ENCODE data around the gene SLX9. TPM values are rescaled to one million over a fixed set of nuclear protein-coding genes. Genes with fewer than 3 reads are reported as not detected.

Gene SLX9
- total RNA-seq, 5 donors from 2014 or later (not counting 1 experiment from before 2014, with no cell fraction given), result 16.7 to 32.2 (median 26.7) TPM

DNA sequence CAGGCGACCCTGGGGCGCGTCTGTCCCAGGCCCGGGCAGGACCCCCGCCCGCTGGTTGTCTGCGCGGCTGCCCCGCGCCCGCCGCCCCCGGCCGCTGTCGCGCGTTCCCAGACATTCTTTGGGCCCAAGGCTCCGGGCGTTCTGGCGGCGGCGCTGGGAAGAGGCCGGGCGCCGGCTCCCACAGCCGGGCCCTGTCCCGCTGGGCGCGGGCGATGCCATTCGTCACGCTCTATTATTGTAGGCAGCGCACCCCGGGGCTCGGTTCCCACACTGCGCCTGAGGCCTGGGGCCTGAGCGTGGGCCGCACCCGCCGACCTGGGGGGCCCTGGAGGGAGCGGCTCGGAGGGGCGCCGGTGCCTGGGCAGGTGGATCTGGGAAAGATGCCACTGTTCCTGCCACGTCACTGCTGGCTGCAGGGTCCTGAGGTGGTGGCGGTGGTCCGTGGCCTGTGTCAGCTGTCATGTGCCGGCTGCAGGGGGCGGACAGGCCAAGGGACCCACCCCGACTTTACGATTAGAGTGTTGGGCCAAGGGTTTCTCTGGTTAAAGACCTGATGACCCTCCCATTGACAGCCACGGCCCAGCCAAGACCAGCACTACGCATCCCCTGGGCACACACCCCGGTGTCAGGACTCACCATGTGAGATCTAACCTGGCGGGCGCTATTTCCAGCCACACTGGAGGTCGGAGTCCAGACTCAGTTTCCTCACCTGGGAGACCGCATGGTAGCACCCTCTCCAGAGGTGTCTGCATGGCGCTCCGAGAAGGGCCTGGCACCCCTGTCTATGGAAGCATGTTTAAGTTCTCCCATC lies 79.5 kb downstream of the SLX9 start:
- H3K4me1 Mint-ChIP-seq, result peaks cover 6 to 8% (median 8%) of the 10 kb centered on the region in 3 donors
- Histone ChIP-seq H3K36me3 (ENCODE audit: control insufficient read depth in 2 of 2, extremely low read depth in 1 of 2, insufficient read depth in 1 of 2, low read length in 1 of 2) (no peaks in the 10 kb centered on the region), H3K27me3 (replicated peaks in 1 of 2; ENCODE audit: control insufficient read depth in 2 of 2, extremely low read depth in 1 of 2, insufficient read depth in 2 of 2, low read length in 1 of 2) (peaks cover 0 to 70% of the 10 kb centered on the region in 2 experiments), H3K9me3 (no peaks in the 10 kb centered on the region), H3K4me1 (ENCODE audit: control insufficient read depth in 1 of 2, extremely low read depth in 1 of 2, insufficient read depth in 2 of 2, low read length in 2 of 2) (peaks cover 0 to 7% of the 10 kb centered on the region in 2 experiments), H3K27ac (ENCODE audit: low read length) (no peak overlapping the region), H3K4me3 (ENCODE audit: control insufficient read depth in 1 of 2, extremely low read depth in 1 of 2, low read length in 1 of 2) (peak overlapping the region in 1 of 2 donors; percentile 12)
- H3K27ac Mint-ChIP-seq, result no peak overlapping the region
- CTCF ChIA-PET, result interaction anchor here in 1 of 2 donors (0.6 kb wide), 1 partner anchor 191 kb away, joined by 3 read pairs; no protein-coding TSS in a partner anchor
- H3K9me3 Mint-ChIP-seq, result peaks cover 4 to 6% (median 4%) of the 10 kb centered on the region in 3 donors
- H3K27me3 Mint-ChIP-seq, result peaks cover 20 to 45% of the 10 kb centered on the region in 2 donors
- ATAC-seq (replicated peaks in 1 of 4) (peak in 1 of 4 experiments; percentile 28), DNase-seq (no peak)
- WGBS (ENCODE audit: insufficient coverage), result 38% methylated on average over 56 of the region's 60 CpGs
- H3K4me3 Mint-ChIP-seq, result peak overlapping the region; percentile 24 to 49 (median 36)
- POLR2A ChIA-PET, result no interaction called here
- H3K36me3 Mint-ChIP-seq, result no peaks in the 10 kb centered on the region

DNA sequence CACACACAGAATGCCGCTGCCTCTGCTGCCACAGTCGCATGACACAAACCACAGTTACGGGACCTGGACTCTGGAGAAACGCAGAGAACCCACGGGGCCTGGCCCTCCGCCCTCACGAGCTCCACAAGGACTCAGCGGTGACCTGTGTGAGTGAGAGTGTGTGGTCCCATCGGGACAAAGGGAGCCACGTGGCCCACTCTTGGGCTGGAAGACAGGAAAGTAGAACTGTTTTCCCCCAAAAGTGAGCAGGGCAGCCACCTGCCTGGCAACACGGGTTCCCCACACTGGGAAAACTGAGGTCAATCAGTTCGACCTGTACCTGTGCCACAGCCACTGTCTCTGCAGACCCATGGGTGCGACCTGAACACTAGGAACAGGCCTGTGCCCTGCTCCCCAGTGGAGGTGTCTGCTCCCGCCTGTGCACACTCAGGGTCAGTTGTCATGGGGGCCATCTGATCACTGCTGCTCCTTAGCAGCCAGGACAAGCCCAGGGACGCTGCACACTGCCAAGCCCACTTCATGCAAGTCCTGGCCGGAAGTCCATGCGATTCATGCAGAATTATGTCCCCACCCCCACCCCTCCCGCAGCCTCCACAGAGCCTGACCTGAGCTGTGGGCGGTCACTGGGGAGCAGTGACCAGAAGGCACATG lies 80.2 kb downstream of the SLX9 start:
- no peak overlapping the region for H3K27ac Mint-ChIP-seq
- H3K27me3 ChIP-seq (replicated peaks in 1 of 2; ENCODE audit: control insufficient read depth in 2 of 2, extremely low read depth in 1 of 2, insufficient read depth in 2 of 2, low read length in 1 of 2), result peaks cover 0 to 63% of the 10 kb centered on the region in 2 experiments
- H3K27me3 Mint-ChIP-seq, result peaks cover 20 to 40% of the 10 kb centered on the region in 2 donors
- no peak overlapping the region for H3K27ac ChIP-seq (ENCODE audit: low read length)
- peaks cover 4 to 6% (median 4%) of the 10 kb centered on the region in 3 donors for H3K9me3 Mint-ChIP-seq
- peaks cover 0 to 7% of the 10 kb centered on the region in 2 experiments for H3K4me1 ChIP-seq (ENCODE audit: control insufficient read depth in 1 of 2, extremely low read depth in 1 of 2, insufficient read depth in 2 of 2, low read length in 2 of 2)
- no peaks in the 10 kb centered on the region for H3K36me3 ChIP-seq (ENCODE audit: control insufficient read depth in 2 of 2, extremely low read depth in 1 of 2, insufficient read depth in 1 of 2, low read length in 1 of 2)
- no peaks in the 10 kb centered on the region for H3K36me3 Mint-ChIP-seq
- ATAC-seq (replicated peaks in 1 of 4) (no peak), DNase-seq (no peak)
- H3K4me3 ChIP-seq (ENCODE audit: control insufficient read depth in 1 of 2, extremely low read depth in 1 of 2, low read length in 1 of 2), result no peak overlapping the region
- H3K9me3 ChIP-seq, result no peaks in the 10 kb centered on the region
- H3K4me1 Mint-ChIP-seq, result peaks cover 6 to 8% (median 8%) of the 10 kb centered on the region in 3 donors
- H3K4me3 Mint-ChIP-seq, result peak overlapping the region in 2 of 3 donors; percentile 36 to 49
- 89% methylated on average over 16 of the region's 19 CpGs for WGBS (ENCODE audit: insufficient coverage)
- CTCF ChIA-PET, result interaction anchor here in 1 of 2 donors (0.6 kb wide), 1 partner anchor 190 kb away, joined by 3 read pairs; no protein-coding TSS in a partner anchor
- POLR2A ChIA-PET, result no interaction called here

DNA sequence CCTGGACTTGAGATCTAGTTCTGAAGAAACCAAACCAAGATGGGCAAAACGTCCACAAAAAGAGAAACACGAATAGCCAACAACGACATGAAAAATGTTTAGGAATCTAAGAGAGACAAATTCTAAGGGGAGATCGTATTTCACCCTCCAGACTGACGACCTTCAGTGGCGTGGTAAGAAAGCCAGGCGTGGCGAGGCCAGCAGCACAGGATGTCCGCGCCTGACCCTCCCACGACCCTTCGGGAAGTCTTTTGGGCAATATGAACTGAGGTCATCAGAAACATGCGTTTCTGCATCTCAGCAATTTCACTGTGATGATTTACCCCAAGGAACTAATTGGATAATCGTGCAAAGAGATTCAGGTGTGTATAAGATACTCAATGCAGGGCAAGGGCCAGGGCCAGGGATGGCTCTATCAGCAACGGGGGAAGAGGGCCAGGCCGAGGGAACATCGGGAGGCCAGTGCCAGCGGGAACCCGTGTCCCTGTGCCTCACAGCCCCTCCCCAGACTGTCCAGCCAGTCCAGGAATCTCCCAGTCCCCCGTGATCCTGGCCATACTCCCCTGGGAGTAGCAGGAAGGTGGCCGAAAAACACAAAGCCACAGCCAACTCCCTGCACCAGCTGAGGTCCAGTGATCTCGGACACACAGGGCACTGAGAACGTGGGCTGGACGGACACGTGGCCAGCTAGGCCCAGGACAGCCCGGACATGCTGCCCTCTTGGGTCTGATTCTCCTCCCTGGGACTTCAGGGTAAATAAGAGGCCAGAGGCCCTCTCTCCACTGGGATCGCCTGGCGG lies 81.0 kb downstream of the SLX9 start:
- Mint-ChIP-seq H3K27me3 (peaks cover 16 to 33% of the 10 kb centered on the region in 2 donors), H3K4me1 (peaks cover 6 to 8% (median 8%) of the 10 kb centered on the region in 3 donors), H3K36me3 (no peaks in the 10 kb centered on the region), H3K4me3 (no peak overlapping the region), H3K27ac (no peak overlapping the region), H3K9me3 (peaks cover 4 to 6% (median 4%) of the 10 kb centered on the region in 3 donors)
- ATAC-seq (replicated peaks in 1 of 4) (no peak), DNase-seq (no peak)
- H3K36me3 ChIP-seq (ENCODE audit: control insufficient read depth in 2 of 2, extremely low read depth in 1 of 2, insufficient read depth in 1 of 2, low read length in 1 of 2), result no peaks in the 10 kb centered on the region
- H3K4me1 ChIP-seq (ENCODE audit: control insufficient read depth in 1 of 2, extremely low read depth in 1 of 2, insufficient read depth in 2 of 2, low read length in 2 of 2), result peaks cover 0 to 7% of the 10 kb centered on the region in 2 experiments
- POLR2A ChIA-PET, result no interaction called here
- peaks cover 0 to 55% of the 10 kb centered on the region in 2 experiments for H3K27me3 ChIP-seq (replicated peaks in 1 of 2; ENCODE audit: control insufficient read depth in 2 of 2, extremely low read depth in 1 of 2, insufficient read depth in 2 of 2, low read length in 1 of 2)
- CTCF ChIA-PET, result no interaction called here
- no peak overlapping the region for H3K4me3 ChIP-seq (ENCODE audit: control insufficient read depth in 1 of 2, extremely low read depth in 1 of 2, low read length in 1 of 2)
- no peaks in the 10 kb centered on the region for H3K9me3 ChIP-seq
- H3K27ac ChIP-seq (ENCODE audit: low read length), result no peak overlapping the region
- WGBS (ENCODE audit: insufficient coverage), result 85% methylated on average over 25 of the region's 28 CpGs

DNA sequence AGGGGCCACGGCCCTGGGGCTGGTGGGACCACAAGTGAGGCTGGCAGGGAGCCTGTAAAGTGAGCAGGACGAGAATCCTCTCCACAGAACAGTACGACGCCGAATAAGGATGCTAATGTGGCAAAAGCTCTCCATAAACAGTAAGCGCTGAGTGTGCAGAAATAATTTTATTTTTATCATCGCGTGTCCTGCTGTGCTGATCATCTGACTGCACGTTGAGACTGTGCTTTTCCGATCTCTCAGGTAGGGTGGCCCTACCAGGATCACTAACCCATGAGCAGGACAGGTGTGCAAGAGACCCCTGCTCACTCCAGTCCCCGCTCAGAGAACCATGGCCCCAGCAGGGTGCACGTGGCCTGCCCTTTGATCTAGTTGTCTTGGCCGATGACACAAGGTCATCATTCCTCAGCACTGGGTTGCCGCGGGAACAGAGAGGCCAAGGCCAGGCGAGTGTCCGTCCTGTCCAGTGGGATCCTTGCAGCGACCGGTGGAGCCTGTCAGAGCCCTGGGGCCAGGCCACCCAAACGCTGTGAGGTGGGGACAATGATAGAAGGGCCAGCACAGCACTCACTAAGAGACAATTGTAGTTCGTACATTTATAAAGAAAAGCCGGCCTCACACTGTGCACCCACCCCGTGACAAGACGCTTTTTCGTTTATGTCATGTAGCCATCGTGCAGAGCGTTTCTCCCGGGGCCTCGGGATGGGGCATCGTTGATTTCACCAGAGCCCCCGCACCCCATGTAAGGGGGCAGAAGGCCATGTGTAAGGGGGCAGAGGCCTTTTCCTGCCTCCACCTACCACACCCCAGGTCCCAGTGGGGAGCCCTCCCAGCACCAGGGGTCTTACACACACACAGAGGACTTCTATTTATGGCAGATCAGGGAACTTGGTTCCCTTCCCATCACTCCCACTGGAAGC lies 81.9 kb downstream of the SLX9 start:
- CTCF ChIA-PET, result interaction anchor here in 1 of 2 donors (0.5 kb wide), 1 partner anchor 15 kb away, joined by 4 read pairs; no protein-coding TSS in a partner anchor
- H3K4me3 Mint-ChIP-seq, result no peak overlapping the region
- H3K27ac ChIP-seq (ENCODE audit: low read length), result no peak overlapping the region

DNA sequence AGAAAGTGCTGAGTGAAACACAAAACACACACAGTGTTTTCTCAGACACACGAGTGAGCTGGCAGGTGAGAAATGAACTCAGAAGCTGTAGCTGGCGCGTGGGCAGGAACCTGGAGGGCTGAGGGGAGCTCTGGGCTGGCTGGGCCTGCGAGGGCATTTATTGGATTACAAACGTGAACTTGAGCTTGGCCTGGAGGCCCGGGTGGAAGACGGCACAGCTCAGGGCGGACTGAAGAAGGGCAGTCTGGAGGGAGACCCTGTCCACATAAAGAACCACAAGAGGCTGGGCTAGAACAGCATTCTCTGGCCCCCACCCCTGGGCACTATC lies 82.5 kb downstream of the SLX9 start:
- no peak for ATAC-seq (replicated peaks in 1 of 4)
- CTCF ChIA-PET, result interaction anchor here in 1 of 2 donors (0.5 kb wide), 1 partner anchor 15 kb away, joined by 4 read pairs; no protein-coding TSS in a partner anchor
- Histone ChIP-seq H3K27me3 (replicated peaks in 1 of 2; ENCODE audit: control insufficient read depth in 2 of 2, extremely low read depth in 1 of 2, insufficient read depth in 2 of 2, low read length in 1 of 2) (peaks cover 0 to 40% of the 10 kb centered on the region in 2 experiments), H3K4me1 (ENCODE audit: control insufficient read depth in 1 of 2, extremely low read depth in 1 of 2, insufficient read depth in 2 of 2, low read length in 2 of 2) (peaks cover 0 to 7% of the 10 kb centered on the region in 2 experiments), H3K9me3 (no peaks in the 10 kb centered on the region), H3K36me3 (ENCODE audit: control insufficient read depth in 2 of 2, extremely low read depth in 1 of 2, insufficient read depth in 1 of 2, low read length in 1 of 2) (no peaks in the 10 kb centered on the region), H3K4me3 (ENCODE audit: control insufficient read depth in 1 of 2, extremely low read depth in 1 of 2, low read length in 1 of 2) (no peak overlapping the region), H3K27ac (ENCODE audit: low read length) (no peak overlapping the region)
- 87% methylated on average over 8 of the region's 8 CpGs for WGBS (ENCODE audit: insufficient coverage)
- Mint-ChIP-seq H3K27me3 (peaks cover 8 to 25% of the 10 kb centered on the region in 2 donors), H3K36me3 (no peaks in the 10 kb centered on the region), H3K4me3 (no peak overlapping the region), H3K4me1 (peaks cover 6 to 8% (median 8%) of the 10 kb centered on the region in 3 donors), H3K27ac (no peak overlapping the region), H3K9me3 (peaks cover 4 to 6% (median 4%) of the 10 kb centered on the region in 3 donors)
- DNase-seq, result no peak
- POLR2A ChIA-PET, result no interaction called here

More for the DNA sequence above, 81.9 kb downstream of the SLX9 start:
- POLR2A ChIA-PET, result no interaction called here
- Mint-ChIP-seq H3K4me1 (peaks cover 6 to 8% (median 8%) of the 10 kb centered on the region in 3 donors), H3K27me3 (peaks cover 8 to 27% of the 10 kb centered on the region in 2 donors), H3K36me3 (no peaks in the 10 kb centered on the region), H3K9me3 (peaks cover 4 to 6% (median 4%) of the 10 kb centered on the region in 3 donors), H3K27ac (no peak overlapping the region)
- Histone ChIP-seq H3K36me3 (ENCODE audit: control insufficient read depth in 2 of 2, extremely low read depth in 1 of 2, insufficient read depth in 1 of 2, low read length in 1 of 2) (no peaks in the 10 kb centered on the region), H3K4me3 (ENCODE audit: control insufficient read depth in 1 of 2, extremely low read depth in 1 of 2, low read length in 1 of 2) (no peak overlapping the region), H3K4me1 (ENCODE audit: control insufficient read depth in 1 of 2, extremely low read depth in 1 of 2, insufficient read depth in 2 of 2, low read length in 2 of 2) (peaks cover 0 to 7% of the 10 kb centered on the region in 2 experiments), H3K9me3 (no peaks in the 10 kb centered on the region), H3K27me3 (replicated peaks in 1 of 2; ENCODE audit: control insufficient read depth in 2 of 2, extremely low read depth in 1 of 2, insufficient read depth in 2 of 2, low read length in 1 of 2) (peaks cover 0 to 46% of the 10 kb centered on the region in 2 experiments)
- 85% methylated on average over 15 of the region's 31 CpGs for WGBS (ENCODE audit: insufficient coverage)
- no peak for DNase-seq
- no peak for ATAC-seq (replicated peaks in 1 of 4)
